ENCODE measurements around the gene FAM117A.
"Not testable (repeated sequence)": the region's sequence is repeated elsewhere in the genome, so short reads cannot be mapped to it uniquely, and the experiment has no call there.

The FAM117A gene

DNA sequence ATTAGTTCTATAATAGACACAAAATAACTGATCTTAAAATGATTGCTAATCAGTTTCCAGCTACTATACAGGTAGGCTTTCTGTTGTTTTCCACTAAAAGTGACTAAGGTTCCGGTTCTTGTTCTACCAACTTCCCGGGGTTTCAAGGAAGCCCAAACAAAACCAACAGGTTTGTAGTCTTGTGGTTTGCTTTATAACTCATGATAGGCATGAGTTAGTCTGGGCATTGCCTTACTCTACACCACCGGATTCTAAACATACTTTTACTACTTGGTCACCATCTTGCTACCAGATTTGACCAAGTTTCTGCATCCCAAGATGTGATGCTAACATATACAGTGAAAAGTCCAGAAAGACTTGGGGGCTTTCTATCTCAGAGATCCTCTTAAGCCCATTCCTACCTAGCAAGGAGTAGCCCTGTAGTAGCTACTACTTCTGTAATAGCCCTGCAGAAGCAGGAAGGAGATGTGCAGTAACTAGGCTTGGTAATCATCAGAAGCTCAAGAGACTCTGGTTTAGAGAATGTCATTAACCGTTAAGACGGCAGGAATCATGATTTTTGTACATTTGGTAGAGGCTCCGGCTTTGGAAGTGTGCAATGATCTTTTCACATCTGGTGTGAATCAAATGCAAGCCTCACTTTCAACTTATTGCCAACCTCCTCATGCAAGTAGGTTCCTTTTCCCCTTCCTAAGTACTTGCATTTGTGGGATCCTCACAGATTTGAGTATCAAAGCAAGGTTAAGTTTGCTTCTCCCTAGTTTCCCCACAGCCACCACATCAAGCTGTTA lies 1.6 kb downstream of the FAM117A start:
- H3K4me1 ChIP-seq (ENCODE audit: control insufficient read depth, insufficient read depth, low read length, poor library complexity, severe bottlenecking), result no peaks in the 10 kb centered on the region
- peak overlapping the region; percentile 70 for H3K4me3 ChIP-seq (ENCODE audit: extremely low read depth, insufficient read depth, low read length, poor library complexity, severe bottlenecking)
- H3K36me3 ChIP-seq (ENCODE audit: control insufficient read depth, insufficient read depth, low read length), result no peaks in the 10 kb centered on the region
- no peak overlapping the region for H3K27ac ChIP-seq (ENCODE audit: low read depth, low read length, severe bottlenecking)
- WGBS, 2 experiments (ENCODE audit: insufficient coverage in 2 of 2), result 93 to 100% methylated on average over 3 to 4 of the region's 6 CpGs
- H3K9me3 ChIP-seq (ENCODE audit: control insufficient read depth, low read length), result no peaks in the 10 kb centered on the region

DNA sequence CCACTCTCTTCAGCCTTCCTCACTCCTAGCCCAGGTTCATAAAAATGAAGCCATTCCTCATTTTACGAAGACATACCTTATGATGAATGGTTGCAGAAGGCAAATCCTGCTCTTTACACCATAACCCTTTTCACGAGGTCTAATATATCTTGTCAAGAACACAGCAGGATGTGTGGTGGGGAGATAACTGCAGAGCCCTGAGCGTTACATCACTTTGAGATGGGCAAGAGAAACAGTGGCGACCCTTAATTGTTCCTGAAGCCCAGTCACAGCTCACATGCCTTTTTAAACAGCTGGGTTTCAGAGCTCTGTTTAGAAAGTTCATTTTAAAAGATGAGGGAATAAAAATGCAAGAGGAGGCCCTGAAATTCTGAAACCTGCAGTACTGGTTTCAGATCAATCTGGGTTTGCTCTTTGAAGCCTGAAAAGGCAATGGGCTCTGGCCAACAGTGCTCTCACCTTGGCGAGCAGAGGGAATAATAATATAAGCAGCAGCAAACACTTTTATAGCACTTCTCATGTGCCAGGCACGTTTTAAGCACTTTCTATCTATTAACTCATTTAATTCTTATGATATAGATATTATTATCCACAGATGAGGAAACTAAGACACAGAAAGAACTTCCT lies 2.9 kb downstream of the FAM117A start:
- H3K27ac ChIP-seq (ENCODE audit: low read depth, low read length, severe bottlenecking), result no peak overlapping the region
- H3K9me3 ChIP-seq (ENCODE audit: control insufficient read depth, low read length), result no peaks in the 10 kb centered on the region
- H3K36me3 ChIP-seq (ENCODE audit: control insufficient read depth, insufficient read depth, low read length), result no peaks in the 10 kb centered on the region
- H3K4me3 ChIP-seq (ENCODE audit: extremely low read depth, insufficient read depth, low read length, poor library complexity, severe bottlenecking), result no peak overlapping the region
- 80% methylated on average over 2 of the region's 6 CpGs for WGBS, 2 experiments (ENCODE audit: insufficient coverage in 2 of 2)
- no peaks in the 10 kb centered on the region for H3K4me1 ChIP-seq (ENCODE audit: control insufficient read depth, insufficient read depth, low read length, poor library complexity, severe bottlenecking)

DNA sequence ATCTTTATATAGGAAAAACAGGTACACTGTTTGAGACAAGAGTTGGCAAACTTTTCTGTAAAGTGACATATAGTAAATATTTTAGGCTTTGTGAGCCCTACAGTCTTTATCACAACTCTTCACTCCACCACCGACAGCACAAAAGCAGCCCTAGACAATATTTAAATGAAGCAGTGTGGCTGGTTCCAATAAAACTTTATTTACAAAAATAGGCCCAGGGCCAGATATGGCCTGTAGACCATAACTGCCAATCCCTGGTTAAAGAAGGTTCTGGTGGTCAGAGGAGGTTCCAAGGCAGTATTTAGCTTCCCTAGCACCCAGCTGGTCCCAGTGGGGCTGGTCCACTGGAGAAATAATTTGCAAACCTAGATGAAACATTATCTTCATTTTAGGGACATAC lies 3.6 kb downstream of the FAM117A start:
- Histone ChIP-seq H3K9me3 (ENCODE audit: control insufficient read depth, low read length) (no peaks in the 10 kb centered on the region), H3K36me3 (ENCODE audit: control insufficient read depth, insufficient read depth, low read length) (no peaks in the 10 kb centered on the region), H3K27ac (ENCODE audit: low read depth, low read length, severe bottlenecking) (no peak overlapping the region), H3K4me3 (ENCODE audit: extremely low read depth, insufficient read depth, low read length, poor library complexity, severe bottlenecking) (no peak overlapping the region), H3K4me1 (ENCODE audit: control insufficient read depth, insufficient read depth, low read length, poor library complexity, severe bottlenecking) (no peaks in the 10 kb centered on the region)
- WGBS, 2 experiments (ENCODE audit: insufficient coverage in 2 of 2), result no CpG with 5 or more reads among the region's 1 CpG

DNA sequence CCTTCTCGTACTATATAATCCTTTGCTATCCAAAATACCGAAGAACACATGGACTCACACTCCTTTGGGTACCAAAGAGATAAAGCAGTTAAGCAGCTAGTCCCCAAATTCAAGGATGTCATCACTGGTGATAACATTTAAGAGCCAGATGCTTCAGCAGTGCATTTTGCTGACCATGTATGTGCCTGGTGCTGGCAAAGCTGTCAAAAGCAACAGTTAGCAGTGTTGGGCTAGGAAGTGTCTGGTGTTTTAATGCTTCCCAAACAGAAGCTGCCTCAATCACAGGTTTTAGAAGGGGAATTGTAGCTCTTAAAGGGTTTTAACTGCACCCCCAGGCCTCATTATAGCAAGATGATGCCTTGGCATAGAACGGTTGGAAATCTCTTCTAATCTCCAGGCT lies 4.7 kb downstream of the FAM117A start:
- Histone ChIP-seq H3K4me1 (ENCODE audit: control insufficient read depth, insufficient read depth, low read length, poor library complexity, severe bottlenecking) (no peaks in the 10 kb centered on the region), H3K9me3 (ENCODE audit: control insufficient read depth, low read length) (no peaks in the 10 kb centered on the region), H3K27ac (ENCODE audit: low read depth, low read length, severe bottlenecking) (no peak overlapping the region), H3K36me3 (ENCODE audit: control insufficient read depth, insufficient read depth, low read length) (no peaks in the 10 kb centered on the region), H3K4me3 (ENCODE audit: extremely low read depth, insufficient read depth, low read length, poor library complexity, severe bottlenecking) (no peak overlapping the region)
- 71 to 100% methylated on average over 1 of the region's 3 CpGs for WGBS, 2 experiments (ENCODE audit: insufficient coverage in 2 of 2)

DNA sequence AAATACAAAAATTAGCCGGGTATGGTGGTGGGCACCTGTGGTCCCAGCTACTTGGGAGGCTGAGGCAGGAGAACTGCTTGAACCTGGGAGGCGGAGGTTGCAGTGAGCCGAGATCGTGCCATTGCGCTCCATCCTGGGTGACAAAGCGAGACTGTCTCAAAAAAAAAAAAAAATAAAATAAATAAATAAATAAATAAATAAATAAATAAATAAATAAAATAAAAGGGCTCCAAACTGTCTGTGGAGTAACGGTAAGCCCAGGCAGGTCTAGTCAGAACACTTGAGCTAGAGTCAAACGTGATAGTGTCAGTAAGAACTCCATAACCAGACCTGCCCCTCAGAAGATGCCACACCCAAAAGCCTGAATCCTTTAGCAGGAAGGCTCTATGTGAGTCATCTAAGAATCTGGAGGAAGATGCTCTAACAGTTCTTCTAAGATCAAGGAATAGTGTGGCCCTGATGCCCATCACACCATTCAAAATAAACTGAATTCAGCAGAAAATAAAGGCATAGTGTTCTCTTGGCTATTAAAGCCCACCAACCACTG lies 5.4 kb downstream of the FAM117A start:
- H3K4me3 ChIP-seq (ENCODE audit: extremely low read depth, insufficient read depth, low read length, poor library complexity, severe bottlenecking); H3K36me3 ChIP-seq (ENCODE audit: control insufficient read depth, insufficient read depth, low read length); H3K27ac ChIP-seq (ENCODE audit: low read depth, low read length, severe bottlenecking); H3K9me3 ChIP-seq (ENCODE audit: control insufficient read depth, low read length); H3K4me1 ChIP-seq (ENCODE audit: control insufficient read depth, insufficient read depth, low read length, poor library complexity, severe bottlenecking): not testable (repeated sequence)
- 88 to 100% methylated on average over 2 to 4 of the region's 8 CpGs for WGBS, 2 experiments (ENCODE audit: insufficient coverage in 2 of 2)

DNA sequence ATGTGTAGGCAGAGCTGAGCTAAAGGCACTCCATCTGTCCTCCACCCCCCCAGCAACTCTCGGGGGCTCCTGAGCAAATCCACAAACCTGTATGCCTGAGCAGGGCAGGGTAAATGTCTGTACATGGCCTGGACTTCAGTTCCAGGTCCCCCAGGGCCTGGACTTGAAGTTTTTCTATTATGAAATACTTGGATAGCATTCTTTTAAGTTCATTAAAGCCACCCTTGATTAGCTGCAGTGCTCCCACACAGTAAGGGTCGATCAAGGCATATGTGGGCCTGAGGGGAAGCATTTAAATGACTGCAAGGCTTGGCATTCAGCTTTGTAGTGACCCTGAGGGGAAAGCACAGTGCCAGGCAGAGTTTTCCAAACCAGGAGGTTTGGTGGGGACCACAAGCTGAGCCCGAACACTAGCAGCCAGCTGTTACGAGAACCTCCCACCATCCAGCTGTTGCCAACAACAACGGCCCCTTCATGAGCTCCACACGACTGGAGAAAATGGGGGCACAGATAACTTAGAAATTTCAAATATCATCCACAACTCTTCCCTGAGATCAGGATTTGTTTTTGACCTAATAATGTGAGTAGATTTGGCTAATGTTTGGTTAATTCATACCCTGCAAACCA lies 6.7 kb downstream of the FAM117A start:
- WGBS, 2 experiments (ENCODE audit: insufficient coverage in 2 of 2), result 81 to 85% methylated on average over 2 to 3 of the region's 6 CpGs

DNA sequence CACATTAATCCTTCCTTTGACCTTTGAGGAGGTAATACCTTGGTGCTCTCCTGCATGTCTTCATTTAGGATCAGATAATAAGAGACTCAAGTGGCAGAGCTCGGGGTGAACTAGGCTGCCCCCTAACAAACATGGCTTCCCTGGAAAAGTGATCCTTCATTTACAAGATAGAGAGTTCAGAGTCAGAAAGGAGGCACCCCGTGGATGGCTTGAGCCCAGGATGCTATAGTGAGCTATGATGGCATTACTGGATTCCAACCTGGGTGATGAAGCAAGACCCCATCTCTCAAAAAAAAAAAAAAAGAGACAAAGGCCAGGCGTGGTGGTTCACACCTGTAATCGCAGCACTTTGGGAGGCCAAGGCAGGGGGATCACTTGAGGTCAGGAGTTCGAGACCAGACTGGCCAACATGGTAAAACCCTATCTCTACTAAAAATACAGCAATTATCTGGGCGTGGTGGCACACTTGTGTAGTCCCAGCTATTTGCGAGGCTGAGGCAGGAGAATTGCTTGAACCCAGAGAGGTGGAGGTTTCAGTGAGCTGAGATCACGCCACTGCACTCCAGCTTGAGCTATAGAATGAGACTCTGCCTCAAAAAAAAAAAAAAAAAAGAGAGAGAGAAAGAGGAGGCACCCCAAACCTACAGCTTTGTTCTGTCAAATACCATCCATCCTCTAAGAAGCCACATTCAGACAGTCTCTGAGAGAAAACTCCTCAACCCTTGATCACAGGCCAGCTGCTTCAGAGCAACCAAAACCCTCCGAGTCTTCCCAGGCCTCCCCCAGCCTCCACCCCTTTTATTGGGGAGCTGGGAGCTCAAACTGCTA lies 7.4 kb downstream of the FAM117A start:
- Histone ChIP-seq H3K4me3 (ENCODE audit: extremely low read depth, insufficient read depth, low read length, poor library complexity, severe bottlenecking) (no peak overlapping the region), H3K27ac (ENCODE audit: low read depth, low read length, severe bottlenecking) (no peak overlapping the region), H3K9me3 (ENCODE audit: control insufficient read depth, low read length) (no peaks in the 10 kb centered on the region), H3K4me1 (ENCODE audit: control insufficient read depth, insufficient read depth, low read length, poor library complexity, severe bottlenecking) (no peaks in the 10 kb centered on the region), H3K36me3 (ENCODE audit: control insufficient read depth, insufficient read depth, low read length) (no peaks in the 10 kb centered on the region)
- 94 to 95% methylated on average over 4 to 7 of the region's 9 CpGs for WGBS, 2 experiments (ENCODE audit: insufficient coverage in 2 of 2)

More for the DNA sequence above, 6.7 kb downstream of the FAM117A start:
- H3K4me3 ChIP-seq (ENCODE audit: extremely low read depth, insufficient read depth, low read length, poor library complexity, severe bottlenecking), result no peak overlapping the region
- H3K36me3 ChIP-seq (ENCODE audit: control insufficient read depth, insufficient read depth, low read length), result no peaks in the 10 kb centered on the region
- no peaks in the 10 kb centered on the region for H3K9me3 ChIP-seq (ENCODE audit: control insufficient read depth, low read length)
- H3K27ac ChIP-seq (ENCODE audit: low read depth, low read length, severe bottlenecking), result no peak overlapping the region
- no peaks in the 10 kb centered on the region for H3K4me1 ChIP-seq (ENCODE audit: control insufficient read depth, insufficient read depth, low read length, poor library complexity, severe bottlenecking)

DNA sequence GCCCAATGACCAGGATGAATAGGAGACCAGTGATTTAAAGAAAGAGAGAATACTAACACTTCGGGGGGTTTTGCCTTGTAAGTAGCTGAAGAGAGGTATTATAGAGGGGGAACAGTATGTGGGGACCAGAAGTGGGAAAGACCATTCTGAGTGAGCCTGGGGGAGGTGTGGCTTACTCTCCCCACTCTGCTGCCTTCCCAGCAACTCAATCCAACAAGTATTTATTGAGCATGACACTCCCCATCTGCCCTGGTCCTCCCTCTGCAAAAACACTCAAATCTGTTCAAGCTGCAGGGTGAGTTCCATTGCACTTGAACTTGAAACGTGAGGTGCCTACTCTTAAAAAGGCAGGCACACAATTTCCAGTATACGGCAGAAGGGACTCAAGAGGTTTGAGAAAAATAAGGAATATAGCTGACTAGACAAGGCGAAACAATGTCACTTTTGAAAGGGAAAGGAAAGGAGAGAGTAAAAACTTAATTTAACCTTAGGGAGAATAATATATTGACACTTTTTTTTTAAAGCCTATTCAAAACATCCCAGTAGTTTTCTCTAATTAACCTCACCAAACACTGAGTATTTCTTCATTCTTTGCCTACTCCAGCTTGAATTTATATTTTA lies 8.2 kb downstream of the FAM117A start:
- Histone ChIP-seq H3K36me3 (ENCODE audit: control insufficient read depth, insufficient read depth, low read length) (no peaks in the 10 kb centered on the region), H3K27ac (ENCODE audit: low read depth, low read length, severe bottlenecking) (no peak overlapping the region), H3K4me3 (ENCODE audit: extremely low read depth, insufficient read depth, low read length, poor library complexity, severe bottlenecking) (no peak overlapping the region), H3K4me1 (ENCODE audit: control insufficient read depth, insufficient read depth, low read length, poor library complexity, severe bottlenecking) (no peaks in the 10 kb centered on the region), H3K9me3 (ENCODE audit: control insufficient read depth, low read length) (no peaks in the 10 kb centered on the region)
- WGBS, 2 experiments (ENCODE audit: insufficient coverage in 2 of 2), result 93 to 95% methylated on average over 3 to 4 of the region's 4 CpGs

DNA sequence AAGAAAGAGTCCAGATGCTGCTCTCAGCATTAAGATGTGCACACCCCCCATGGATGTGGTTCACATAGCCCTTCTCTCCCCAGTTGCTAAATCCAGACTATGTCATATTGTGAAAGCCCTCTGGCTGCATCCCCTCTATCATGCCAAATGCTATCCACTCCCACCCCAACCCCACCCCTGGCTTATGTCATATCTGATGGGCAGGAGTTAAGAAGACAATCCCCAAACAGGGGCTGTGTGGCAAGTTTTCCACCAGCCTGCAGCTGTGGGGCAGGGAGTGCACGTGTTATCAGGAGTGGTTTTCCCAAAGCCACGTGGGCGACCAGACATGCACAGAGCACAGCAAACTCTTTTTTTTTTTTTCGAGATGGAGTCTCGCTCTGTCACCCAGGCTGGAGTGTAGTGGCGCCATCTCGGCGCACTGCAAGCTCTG lies 10.0 kb downstream of the FAM117A start:
- 88 to 91% methylated on average over 5 to 8 of the region's 8 CpGs for WGBS, 2 experiments (ENCODE audit: insufficient coverage in 2 of 2)
- Histone ChIP-seq H3K4me1 (ENCODE audit: control insufficient read depth, insufficient read depth, low read length, poor library complexity, severe bottlenecking) (no peaks in the 10 kb centered on the region), H3K4me3 (ENCODE audit: extremely low read depth, insufficient read depth, low read length, poor library complexity, severe bottlenecking) (no peak overlapping the region), H3K9me3 (ENCODE audit: control insufficient read depth, low read length) (no peaks in the 10 kb centered on the region), H3K36me3 (ENCODE audit: control insufficient read depth, insufficient read depth, low read length) (no peaks in the 10 kb centered on the region), H3K27ac (ENCODE audit: low read depth, low read length, severe bottlenecking) (no peak overlapping the region)

DNA sequence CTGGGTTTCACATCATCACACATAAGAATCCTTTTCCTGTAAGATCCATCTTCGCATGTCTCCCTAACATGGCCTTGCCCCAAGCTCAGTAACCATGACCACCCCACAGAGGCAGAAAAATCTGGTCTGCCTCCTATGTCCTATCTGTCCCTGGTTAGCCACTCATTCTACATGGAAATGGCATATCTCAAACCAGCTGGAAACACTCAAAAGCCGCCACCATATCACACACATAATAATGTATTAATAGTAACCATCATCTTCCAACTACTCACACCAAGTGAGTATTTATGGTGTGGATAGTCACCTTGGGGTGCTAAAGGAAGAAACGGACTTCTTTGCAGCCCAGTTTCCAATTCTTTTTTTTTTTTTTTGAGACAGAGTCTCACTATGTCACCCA lies 11.4 kb downstream of the FAM117A start:
- H3K36me3 ChIP-seq (ENCODE audit: control insufficient read depth, insufficient read depth, low read length), result no peaks in the 10 kb centered on the region
- no peak overlapping the region for H3K27ac ChIP-seq (ENCODE audit: low read depth, low read length, severe bottlenecking)
- H3K4me3 ChIP-seq (ENCODE audit: extremely low read depth, insufficient read depth, low read length, poor library complexity, severe bottlenecking), result no peak overlapping the region
- 91 to 93% methylated on average over 1 of the region's 3 CpGs for whole genome bisulfite sequencing, 2 experiments (ENCODE audit: insufficient coverage in 2 of 2)
- no peaks in the 10 kb centered on the region for H3K4me1 ChIP-seq (ENCODE audit: control insufficient read depth, insufficient read depth, low read length, poor library complexity, severe bottlenecking)
- H3K9me3 ChIP-seq (ENCODE audit: control insufficient read depth, low read length), result no peaks in the 10 kb centered on the region

Measured in mesodermal cell (in vitro differentiated cells).